ENCODE measurements around the gene FARS2. TPM values are rescaled to one million over a fixed set of nuclear protein-coding genes. Genes with fewer than 3 reads are reported as not detected.

The FARS2 gene
- total RNA-seq, 6 donors from 2014 or later: 16.4 to 34.6 (median 19.9) TPM

GRCh38 chr6:5425267-5425666 lies 164.0 kb downstream of the FARS2 start:
- ATAC-seq (ENCODE audit: low FRiP score in 2 of 2) (no peak), DNase-seq (no peak)
- TF ChIP-seq, protein P1, sequence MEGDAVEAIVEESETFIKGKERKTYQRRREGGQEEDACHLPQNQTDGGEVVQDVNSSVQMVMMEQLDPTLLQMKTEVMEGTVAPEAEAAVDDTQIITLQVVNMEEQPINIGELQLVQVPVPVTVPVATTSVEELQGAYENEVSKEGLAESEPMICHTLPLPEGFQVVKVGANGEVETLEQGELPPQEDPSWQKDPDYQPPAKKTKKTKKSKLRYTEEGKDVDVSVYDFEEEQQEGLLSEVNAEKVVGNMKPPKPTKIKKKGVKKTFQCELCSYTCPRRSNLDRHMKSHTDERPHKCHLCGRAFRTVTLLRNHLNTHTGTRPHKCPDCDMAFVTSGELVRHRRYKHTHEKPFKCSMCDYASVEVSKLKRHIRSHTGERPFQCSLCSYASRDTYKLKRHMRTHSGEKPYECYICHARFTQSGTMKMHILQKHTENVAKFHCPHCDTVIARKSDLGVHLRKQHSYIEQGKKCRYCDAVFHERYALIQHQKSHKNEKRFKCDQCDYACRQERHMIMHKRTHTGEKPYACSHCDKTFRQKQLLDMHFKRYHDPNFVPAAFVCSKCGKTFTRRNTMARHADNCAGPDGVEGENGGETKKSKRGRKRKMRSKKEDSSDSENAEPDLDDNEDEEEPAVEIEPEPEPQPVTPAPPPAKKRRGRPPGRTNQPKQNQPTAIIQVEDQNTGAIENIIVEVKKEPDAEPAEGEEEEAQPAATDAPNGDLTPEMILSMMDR (IDR thresholded peaks at IDR 0.05): no peak
- no peak for TF ChIP-seq POLR2AphosphoS5 (IDR thresholded peaks at IDR 0.05)
- TF ChIP-seq EP300 (IDR thresholded peaks at IDR 0.05): no peak
- TF ChIP-seq POLR2A (IDR thresholded peaks at IDR 0.05): no peak
- H3K27ac ChIP-seq: no peak overlapping the region
- H3K27me3 ChIP-seq: no peaks in the 10 kb centered on the region
- no peaks in the 10 kb centered on the region for H3K9me3 ChIP-seq
- H3K4me1 ChIP-seq: no peaks in the 10 kb centered on the region
- WGBS, 2 donors: 70 to 74% methylated on average over 7 of the region's 7 CpGs
- H3K4me3 ChIP-seq: no peak overlapping the region
- H3K36me3 ChIP-seq: no peaks in the 10 kb centered on the region

- no peaks in the 10 kb centered on the region for H3K9me3 ChIP-seq
- 68 to 84% methylated on average over 4 of the region's 4 CpGs for WGBS, 2 donors
- no peaks in the 10 kb centered on the region for H3K36me3 ChIP-seq
- no peaks in the 10 kb centered on the region for H3K4me1 ChIP-seq
- no peak overlapping the region for H3K27ac ChIP-seq
- DNase-seq (no peak), ATAC-seq (ENCODE audit: low FRiP score in 2 of 2) (no peak)
- H3K27me3 ChIP-seq: no peaks in the 10 kb centered on the region
- H3K4me3 ChIP-seq: no peak overlapping the region
- TF ChIP-seq EP300 (IDR thresholded peaks at IDR 0.05) (no peak), POLR2AphosphoS5 (IDR thresholded peaks at IDR 0.05) (no peak), POLR2A (IDR thresholded peaks at IDR 0.05) (no peak)
- TF ChIP-seq, protein P1 (IDR thresholded peaks at IDR 0.05): no peak
These were observed 164.5 kb downstream of the FARS2 start for GRCh38 chr6:5425797-5426196.

DNA sequence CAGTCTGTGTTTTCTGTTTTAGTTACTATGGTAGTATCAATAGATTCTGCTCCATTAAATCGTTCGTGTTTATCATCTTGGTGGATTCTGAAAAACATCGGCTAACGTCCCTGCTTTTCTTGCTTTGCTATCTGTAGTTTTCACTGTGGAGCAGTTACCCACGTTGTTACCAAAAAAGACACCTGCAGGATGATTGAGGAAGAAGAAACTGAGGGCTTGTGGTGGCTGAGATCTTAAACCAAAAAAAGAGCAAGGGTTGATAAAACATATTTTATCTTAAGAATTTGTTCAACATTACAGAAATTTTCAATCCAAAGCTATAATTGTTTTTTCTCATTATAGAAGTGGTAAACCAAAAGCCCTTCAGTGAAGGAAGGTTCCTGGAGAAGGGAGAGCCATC lies 166.3 kb downstream of the FARS2 start:
- Histone ChIP-seq H3K9me3 (no peaks in the 10 kb centered on the region), H3K27me3 (no peaks in the 10 kb centered on the region), H3K27ac (no peak overlapping the region), H3K36me3 (peaks cover 0 to 8% (median 3%) of the 10 kb centered on the region in 4 donors), H3K4me3 (no peak overlapping the region), H3K4me1 (no peaks in the 10 kb centered on the region)
- TF ChIP-seq POLR2AphosphoS5 (IDR thresholded peaks at IDR 0.05) (no peak), POLR2A (IDR thresholded peaks at IDR 0.05) (no peak), EP300 (IDR thresholded peaks at IDR 0.05) (no peak)
- TF ChIP-seq, protein P1 (IDR thresholded peaks at IDR 0.05): no peak
- DNase-seq (no peak), ATAC-seq (ENCODE audit: low FRiP score in 2 of 2) (no peak)
- WGBS, 2 donors: 67 to 95% methylated on average over 5 of the region's 5 CpGs

DNA sequence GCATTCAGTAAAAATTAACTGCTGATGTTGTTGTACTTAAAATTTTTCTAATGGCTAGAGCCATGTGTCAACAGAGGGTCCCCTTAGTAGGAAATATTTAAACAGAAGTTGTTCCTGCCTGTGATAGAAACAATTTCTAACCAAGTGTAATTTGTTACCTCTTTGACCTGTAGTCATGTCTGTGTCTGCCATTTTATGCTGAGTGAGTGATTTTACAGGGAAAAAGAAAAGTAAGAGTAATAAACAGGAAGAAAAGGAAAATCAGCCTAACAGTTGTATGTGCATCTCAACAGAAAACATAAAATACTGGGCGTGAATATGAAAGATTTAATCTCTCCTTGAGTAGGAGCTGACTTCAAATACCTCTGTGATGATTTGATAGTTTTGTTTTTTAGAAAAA lies 172.0 kb downstream of the FARS2 start:
- 91 to 94% methylated on average over 1 of the region's 1 CpG for WGBS, 2 donors
- no peak for TF ChIP-seq POLR2AphosphoS5 (IDR thresholded peaks at IDR 0.05)
- TF ChIP-seq, protein P1 (IDR thresholded peaks at IDR 0.05): no peak
- no peak for TF ChIP-seq EP300 (IDR thresholded peaks at IDR 0.05)
- TF ChIP-seq POLR2A (IDR thresholded peaks at IDR 0.05): no peak

DNA sequence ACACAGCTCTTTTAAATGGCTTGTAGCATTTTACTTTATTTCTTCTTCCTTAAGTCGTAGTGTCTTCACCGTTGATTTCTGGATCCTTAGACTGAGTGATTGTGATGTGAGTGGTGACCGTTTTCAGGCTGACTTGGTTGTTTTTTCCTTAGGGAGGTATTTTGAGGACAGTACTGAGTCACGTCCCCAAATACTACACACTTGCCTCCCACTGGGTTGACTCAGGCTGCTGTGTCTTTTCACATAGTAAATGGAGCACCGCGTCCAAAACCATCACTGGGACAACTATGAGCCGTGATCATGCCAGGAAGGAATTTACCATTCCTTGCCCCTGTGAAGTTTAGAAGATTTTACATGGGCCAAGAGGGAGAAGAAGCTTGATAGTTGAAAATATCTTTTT lies 174.1 kb downstream of the FARS2 start:
- TF ChIP-seq EP300 (IDR thresholded peaks at IDR 0.05) (no peak), POLR2AphosphoS5 (IDR thresholded peaks at IDR 0.05) (no peak), POLR2A (IDR thresholded peaks at IDR 0.05) (no peak)
- TF ChIP-seq, protein P1 (IDR thresholded peaks at IDR 0.05): no peak
- peaks cover 0 to 8% (median 3%) of the 10 kb centered on the region in 4 donors for H3K36me3 ChIP-seq

More for the DNA sequence above, 172.0 kb downstream of the FARS2 start:
- H3K27me3 ChIP-seq: no peaks in the 10 kb centered on the region
- H3K4me3 ChIP-seq: no peak overlapping the region
- peaks cover 0 to 8% (median 3%) of the 10 kb centered on the region in 4 donors for H3K36me3 ChIP-seq
- no peaks in the 10 kb centered on the region for H3K9me3 ChIP-seq
- ATAC-seq (ENCODE audit: low FRiP score in 2 of 2) (no peak), DNase-seq (no peak)
- H3K4me1 ChIP-seq: no peaks in the 10 kb centered on the region
- no peak overlapping the region for H3K27ac ChIP-seq

More for the DNA sequence above, 174.1 kb downstream of the FARS2 start:
- H3K27ac ChIP-seq: no peak overlapping the region
- DNase-seq: no peak
- H3K27me3 ChIP-seq: no peaks in the 10 kb centered on the region
- no peaks in the 10 kb centered on the region for H3K9me3 ChIP-seq
- H3K4me3 ChIP-seq: no peak overlapping the region
- no peak for ATAC-seq (ENCODE audit: low FRiP score in 2 of 2)
- H3K4me1 ChIP-seq: peaks cover 0 to 5% (median 2%) of the 10 kb centered on the region in 4 donors
- 78 to 93% methylated on average over 7 of the region's 7 CpGs for WGBS, 2 donors
